ENCODE measurements around the gene JAG2. TPM values are rescaled to one million over a fixed set of nuclear protein-coding genes. Genes with fewer than 3 reads are reported as not detected.
A peak's percentile ranks its signal among the peaks of the same experiment; 100 is the strongest.

JAG2 gene
- total and polyA plus RNA-seq, 2 of the 4 experiments (the other 2 are of a cell fraction), result 0.18 to 0.58 TPM

GRCh38 chr14:105215602-105216001, 47.0 kb upstream of the JAG2 start:
- Histone ChIP-seq H2BK20ac (ENCODE audit: low read depth, low read length) (no peak overlapping the region), H2AK5ac (ENCODE audit: low read depth, low read length) (no peak overlapping the region), H4K91ac (ENCODE audit: insufficient read depth, low read depth, low read length) (no peak overlapping the region), H3K18ac (ENCODE audit: low read depth, low read length) (no peak overlapping the region), H3K4me2 (ENCODE audit: low read depth, low read length) (no peak overlapping the region), H3K56ac (ENCODE audit: extremely low read depth, insufficient read depth, low read length) (no peak overlapping the region), H3K36me3 (ENCODE audit: control insufficient read depth, insufficient read depth, low read length) (peaks cover 48% of the 10 kb centered on the region), H3K14ac (replicated peaks; ENCODE audit: low read depth, low read length) (no peak overlapping the region), H2AFZ (replicated peaks; ENCODE audit: low read length, poor library complexity) (peak overlapping the region; percentile 21), H3K9ac (ENCODE audit: low read depth, low read length) (no peak overlapping the region), H2BK15ac (ENCODE audit: low read depth, low read length) (no peak overlapping the region), H3K4me3 (ENCODE audit: insufficient read depth, low read depth, low read length) (no peak overlapping the region), H3K9me1 (ENCODE audit: insufficient read depth, low read length) (peaks cover 10% of the 10 kb centered on the region), H3K27me3 (ENCODE audit: control insufficient read depth, insufficient read depth, low read length) (no peaks in the 10 kb centered on the region), H4K5ac (ENCODE audit: low read depth, low read length) (no peak overlapping the region), H3K79me1 (ENCODE audit: low read depth in 1 of 2, low read length in 2 of 2) (peaks cover 9 to 14% of the 10 kb centered on the region in 2 experiments; a peak in 3 of 4 replicates), H3K4ac (ENCODE audit: low read depth, low read length) (no peak overlapping the region), H4K20me1 (ENCODE audit: insufficient read depth, low read length) (peaks cover 14% of the 10 kb centered on the region), H3K4me1 (ENCODE audit: control insufficient read depth, insufficient read depth, low read length) (no peaks in the 10 kb centered on the region), H4K8ac (ENCODE audit: low read depth in 2 of 2, low read length in 2 of 2) (no peak overlapping the region), H3K23ac (ENCODE audit: low read depth, low read length) (no peak overlapping the region), H2BK120ac (ENCODE audit: low read depth, low read length) (no peak overlapping the region), H2BK5ac (ENCODE audit: low read depth, low read length, poor library complexity, severe bottlenecking) (no peak overlapping the region), H3K9me3 (ENCODE audit: control insufficient read depth, insufficient read depth, low read length) (no peaks in the 10 kb centered on the region), H3K27ac (ENCODE audit: insufficient read depth, low read length) (no peak overlapping the region), H2AK9ac (replicated peaks; ENCODE audit: low read depth, low read length, poor library complexity) (no peak overlapping the region)
- no TSS peak for BruUV-seq (replicated peaks)
- dilution Hi-C loops (cut with HindIII; ENCODE audit: low sequenced_read_pairs, unreplicated experiment), result no loop called here
- intact Hi-C loops (cut with micrococcal nuclease), result no loop called here
- DNase-seq (no peak), ATAC-seq (ENCODE audit: low read depth) (no peak)
- TF ChIP-seq RCOR1 (IDR thresholded peaks at IDR 0.05; ENCODE audit: insufficient replicate concordance, low read length), result no peak
- TF ChIP-seq MAZ (IDR thresholded peaks at IDR 0.05; ENCODE audit: borderline replicate concordance, low read depth, low read length), result no peak
- TF ChIP-seq RAD21 (IDR thresholded peaks at IDR 0.05; ENCODE audit: low read length), result no peak
- no peak for TF ChIP-seq CHD1 (IDR thresholded peaks at IDR 0.05; ENCODE audit: low read depth, low read length)
- TF ChIP-seq SMC3 (IDR thresholded peaks at IDR 0.05; ENCODE audit: low read depth, low read length), result no peak
- no peak for TF ChIP-seq NFE2L2 (IDR thresholded peaks at IDR 0.05; ENCODE audit: low read depth, low read length)
- TF ChIP-seq ELK1 (IDR thresholded peaks at IDR 0.05; ENCODE audit: borderline replicate concordance, low read depth, low read length), result no peak
- no peak for TF ChIP-seq BHLHE40 (IDR thresholded peaks at IDR 0.05; ENCODE audit: low read depth, low read length)
- no peak for TF ChIP-seq RFX5 (IDR thresholded peaks at IDR 0.05; ENCODE audit: low read depth, low read length)
- TF ChIP-seq USF2 (IDR thresholded peaks at IDR 0.05; ENCODE audit: low read depth, low read length), result no peak
- TF ChIP-seq CTCF (conservative IDR thresholded peaks at IDR 0.05; ENCODE audit: low read depth, low read length), result no peak
- no peak for TF ChIP-seq MAFK (IDR thresholded peaks at IDR 0.05; ENCODE audit: low read depth, low read length)
- no peak for TF ChIP-seq MXI1 (IDR thresholded peaks at IDR 0.05; ENCODE audit: borderline replicate concordance, low read depth, low read length)
- no peak for TF ChIP-seq POLR2A (IDR thresholded peaks at IDR 0.05; ENCODE audit: low read depth, low read length)
- TF ChIP-seq FOS (IDR thresholded peaks at IDR 0.05; ENCODE audit: low read depth, low read length), result no peak
- no peak for TF ChIP-seq CEBPB (IDR thresholded peaks at IDR 0.05; ENCODE audit: low read depth, low read length)
- CTCF ChIA-PET, result no interaction called here
- POLR2A ChIA-PET (ENCODE audit: unreplicated experiment), result no interaction called here
- in situ Hi-C loops (cut with MboI; ENCODE audit: low sequenced_read_pairs), result no loop called here
- WGBS, 2 experiments (ENCODE audit: extremely low coverage in 2 of 2, insufficient read length in 1 of 2), result no CpG with 5 or more reads among the region's 3 CpGs

All from IMR-90 (cell line).